Measurements from ENCODE around the gene WDR70. TPM values are rescaled to one million over a fixed set of nuclear protein-coding genes. Genes with fewer than 3 reads are reported as not detected.

The WDR70 gene
- total RNA-seq, 1 donor from 2014 or later, result 43.0 TPM

DNA sequence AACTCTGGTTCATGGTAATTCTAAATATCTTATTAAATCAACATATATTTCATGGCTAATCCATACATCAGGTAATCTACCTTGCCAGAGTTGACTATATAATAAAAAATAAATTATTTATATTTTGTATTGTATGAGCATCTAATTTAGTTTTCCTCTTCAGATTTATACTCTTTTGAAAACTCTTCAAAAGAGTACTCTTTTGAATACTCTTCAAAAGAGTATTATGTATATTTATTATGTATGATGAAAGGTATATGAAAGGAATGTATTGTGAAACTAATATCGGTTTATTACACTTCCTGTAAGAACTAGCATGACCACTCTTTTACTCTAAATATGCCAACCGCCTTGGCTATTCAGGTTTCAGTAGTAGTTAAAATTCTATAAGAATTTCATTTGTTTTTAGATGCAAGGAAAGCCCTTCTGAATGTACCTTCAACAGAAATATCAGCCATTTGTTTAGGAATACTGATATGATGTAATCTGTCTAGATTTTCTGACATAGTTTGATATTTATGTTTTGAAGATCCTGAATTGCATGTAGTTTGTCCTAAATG, 178.7 kb downstream of the WDR70 start:
- no peak for TF ChIP-seq CTCF (IDR thresholded peaks at IDR 0.05; ENCODE audit: unreplicated experiment)
- DNase-seq (ENCODE audit: low spot score, unreplicated experiment), result no peak
- H3K27me3 Mint-ChIP-seq, result no peaks in the 10 kb centered on the region
- no peak overlapping the region for H3K4me3 Mint-ChIP-seq (ENCODE audit: low read depth)
- H3K36me3 Mint-ChIP-seq (ENCODE audit: insufficient read depth), result peaks cover 2% of the 10 kb centered on the region
- no peak overlapping the region for H3K27ac Mint-ChIP-seq
- H3K9me3 Mint-ChIP-seq (ENCODE audit: low read depth), result peaks cover 7% of the 10 kb centered on the region
- H3K4me1 Mint-ChIP-seq (ENCODE audit: low read depth), result no peaks in the 10 kb centered on the region

DNA sequence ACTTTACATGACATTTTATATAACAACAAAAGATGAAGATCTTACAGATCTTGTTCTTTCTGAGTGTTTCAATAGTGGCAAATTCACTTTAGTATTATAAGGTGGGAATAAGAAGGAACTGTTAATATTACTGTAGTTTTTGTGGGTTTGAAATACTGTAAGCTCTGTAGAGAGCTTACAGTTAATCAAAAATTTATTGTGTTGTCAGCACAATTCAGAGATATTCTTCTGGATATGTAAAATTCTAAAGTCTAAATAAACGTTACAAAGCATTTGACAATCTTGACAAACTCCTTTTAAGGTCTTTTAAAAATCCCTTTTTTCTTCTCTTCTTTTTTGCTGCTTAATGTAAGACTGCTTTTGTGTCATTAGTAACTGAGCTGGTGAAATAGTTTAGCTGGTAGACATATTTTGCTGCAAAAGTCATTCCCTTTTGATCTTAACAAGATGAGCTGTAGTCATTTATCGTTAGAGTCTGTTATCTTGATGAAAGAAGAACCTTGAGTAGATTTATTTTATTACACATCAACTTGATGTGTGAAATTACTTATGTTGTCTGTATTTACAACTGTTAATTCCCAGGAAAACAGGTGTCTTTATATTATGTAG, 186.0 kb downstream of the WDR70 start:
- no peak for TF ChIP-seq CTCF (IDR thresholded peaks at IDR 0.05; ENCODE audit: unreplicated experiment)
- peaks cover 4% of the 10 kb centered on the region for H3K4me1 Mint-ChIP-seq (ENCODE audit: low read depth)
- H3K27me3 Mint-ChIP-seq, result no peaks in the 10 kb centered on the region
- no peak overlapping the region for H3K27ac Mint-ChIP-seq
- peaks cover 2% of the 10 kb centered on the region for H3K36me3 Mint-ChIP-seq (ENCODE audit: insufficient read depth)
- no peak overlapping the region for H3K4me3 Mint-ChIP-seq (ENCODE audit: low read depth)
- no peak for DNase-seq (ENCODE audit: low spot score, unreplicated experiment)
- H3K9me3 Mint-ChIP-seq (ENCODE audit: low read depth), result peaks cover 4% of the 10 kb centered on the region

DNA sequence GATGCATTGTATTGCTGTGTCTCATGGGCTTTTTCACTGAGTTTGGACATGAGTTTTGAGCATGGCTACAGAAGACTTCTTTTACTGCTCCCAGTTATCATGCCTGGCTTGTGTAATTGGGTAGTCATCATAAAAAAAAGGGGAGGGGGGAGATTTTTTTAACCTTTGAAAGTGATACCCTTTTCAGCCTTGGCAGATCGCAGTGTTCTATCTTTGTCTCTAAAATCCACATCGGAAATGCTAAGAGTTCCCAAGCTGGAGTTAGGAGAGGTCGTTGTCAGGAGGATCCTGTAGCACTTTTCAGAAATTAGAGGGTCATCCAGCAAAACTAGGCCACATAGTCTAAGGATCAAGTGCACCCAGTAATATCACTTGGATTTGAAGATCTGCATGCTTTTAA, 188.4 kb downstream of the WDR70 start:
- no peak for DNase-seq (ENCODE audit: low spot score, unreplicated experiment)
- no peak overlapping the region for H3K27ac Mint-ChIP-seq
- peaks cover 4% of the 10 kb centered on the region for H3K4me1 Mint-ChIP-seq (ENCODE audit: low read depth)
- H3K27me3 Mint-ChIP-seq, result no peaks in the 10 kb centered on the region
- H3K9me3 Mint-ChIP-seq (ENCODE audit: low read depth), result no peaks in the 10 kb centered on the region
- TF ChIP-seq CTCF (IDR thresholded peaks at IDR 0.05; ENCODE audit: unreplicated experiment), result no peak
- no peaks in the 10 kb centered on the region for H3K36me3 Mint-ChIP-seq (ENCODE audit: insufficient read depth)
- no peak overlapping the region for H3K4me3 Mint-ChIP-seq (ENCODE audit: low read depth)

DNA sequence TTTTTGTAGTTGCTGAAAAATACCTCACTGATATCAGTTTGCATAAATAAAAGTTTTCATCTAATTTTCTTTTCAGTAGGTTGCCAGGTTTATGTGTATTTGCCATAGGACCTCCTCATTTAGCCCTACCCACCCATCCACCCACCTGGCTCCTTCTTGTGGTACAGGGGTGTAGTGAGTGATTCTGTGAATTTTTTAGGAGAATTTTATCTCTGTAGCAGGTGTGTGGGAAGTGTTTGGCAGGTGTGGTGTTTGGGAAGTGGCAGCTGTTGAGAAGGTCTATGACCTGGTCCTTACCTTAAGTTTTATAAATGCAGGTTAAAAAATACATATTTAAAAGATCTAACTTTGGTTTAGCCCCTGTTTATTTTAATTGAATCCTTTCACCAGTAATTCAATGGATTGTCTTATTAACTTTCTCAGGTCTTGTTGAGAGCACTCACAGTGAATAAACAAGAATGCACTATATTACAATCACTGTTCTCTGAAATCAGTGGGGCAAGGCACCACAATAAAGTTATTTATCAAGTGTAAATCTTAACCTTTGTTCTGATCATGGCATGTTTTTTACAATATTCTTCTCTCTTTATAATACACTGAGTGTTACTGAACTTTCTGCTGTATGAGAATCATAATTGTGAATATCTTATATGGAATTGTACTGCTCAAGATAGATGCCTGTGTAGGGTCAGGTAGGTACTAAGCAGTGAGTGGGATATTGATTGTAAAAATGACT, 189.1 kb downstream of the WDR70 start:
- H3K9me3 Mint-ChIP-seq (ENCODE audit: low read depth), result no peaks in the 10 kb centered on the region
- H3K4me1 Mint-ChIP-seq (ENCODE audit: low read depth), result peaks cover 4% of the 10 kb centered on the region
- no peak overlapping the region for H3K4me3 Mint-ChIP-seq (ENCODE audit: low read depth)
- H3K36me3 Mint-ChIP-seq (ENCODE audit: insufficient read depth), result no peaks in the 10 kb centered on the region
- H3K27me3 Mint-ChIP-seq, result no peaks in the 10 kb centered on the region
- DNase-seq (ENCODE audit: low spot score, unreplicated experiment), result no peak
- no peak for TF ChIP-seq CTCF (IDR thresholded peaks at IDR 0.05; ENCODE audit: unreplicated experiment)
- no peak overlapping the region for H3K27ac Mint-ChIP-seq

DNA sequence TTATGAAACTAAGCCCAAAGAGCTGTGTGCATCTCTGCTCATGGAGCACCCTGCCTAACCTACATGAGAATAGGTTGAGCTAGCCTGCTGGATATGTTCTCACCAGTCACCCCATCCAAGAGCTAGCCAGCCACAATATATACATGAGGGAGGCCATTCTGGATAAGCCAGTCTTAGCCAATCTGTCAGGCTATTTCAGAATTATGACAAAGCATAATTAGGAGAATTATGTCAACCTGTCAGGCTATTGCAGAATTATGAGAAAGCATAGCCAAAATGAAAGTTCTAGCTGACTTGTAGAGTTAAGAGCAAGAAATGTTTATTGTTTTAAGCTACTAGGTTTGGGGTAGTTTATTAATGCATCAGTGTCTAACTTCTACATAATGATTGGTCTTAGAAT, 189.8 kb downstream of the WDR70 start:
- Mint-ChIP-seq H3K9me3 (ENCODE audit: low read depth) (peaks cover 3% of the 10 kb centered on the region), H3K27ac (no peak overlapping the region), H3K4me1 (ENCODE audit: low read depth) (peaks cover 4% of the 10 kb centered on the region), H3K36me3 (ENCODE audit: insufficient read depth) (peaks cover 4% of the 10 kb centered on the region), H3K27me3 (no peaks in the 10 kb centered on the region), H3K4me3 (ENCODE audit: low read depth) (no peak overlapping the region)
- TF ChIP-seq CTCF (IDR thresholded peaks at IDR 0.05; ENCODE audit: unreplicated experiment), result no peak
- no peak for DNase-seq (ENCODE audit: low spot score, unreplicated experiment)
